HCT116 (cell line): Measurements from ENCODE around the gene INPP5K. TPM values are rescaled to one million over a fixed set of nuclear protein-coding genes. Genes with fewer than 3 reads are reported as not detected.

Source experiments
- ATAC-seq: fragments of 200-7000 bp; cut with Tn5 transposase; 2 replicates; pipeline ENCODE4 v1.9.1; 2020; ENCODE audit warnings: mild to moderate bottlenecking, moderate library complexity
- BruUV-seq: library from RNA; stranded (reverse); fragments of 400-500 nt; replicated peaks from 2 replicates; lab custom pipeline; 2021; lab: Mats Ljungman, UMichigan
- CTCF ChIA-PET: fragments of 300-600 bp; sonication (Branson Sonifier 250); formaldehyde crosslinking; loops from one replicate; lab custom pipeline; 2021; ENCODE audit warnings: antibody characterized with exemption; lab: Charles Lee
- POLR2A ChIA-PET: fragments of 300-600, 350-600 bp; sonication (Branson Sonifier 250); formaldehyde crosslinking; loops from one replicate; lab custom pipeline; 2021; ENCODE audit warnings: antibody characterized with exemption; lab: Charles Lee
- RAD21 ChIA-PET, 2 experiments: fragments of 300-600 bp; sonication (Branson Sonifier 250); formaldehyde crosslinking; loops; one replicate each; lab custom pipeline; 2023; ENCODE audit warnings: low total read pairs in 2 of 2; ENCODE audit not compliant: uncharacterized antibody in 2 of 2, unreplicated experiment in 2 of 2, low non-redundant PET in 1 of 2; lab: Charles Lee
- DNase-seq: peaks from one replicate; pipeline ENCODE4 v3.0.0-alpha.2; 2010; ENCODE audit warnings: low read depth, low spot score
- H2AFZ ChIP-seq: fragments of 200-600 bp; shearing (Covaris generic), sonication (generic); 2 replicates; pipeline ENCODE4 v1.6.1; 2017; ENCODE audit warnings: low read depth, mixed run types, mixed read lengths, antibody characterized with exemption, low read length; ENCODE audit not compliant: poor library complexity, severe bottlenecking
- H3K27ac ChIP-seq: 2 replicates; pipeline ENCODE4 v1.5.1; 2012; ENCODE audit warnings: low read depth, low read length
- H3K27me3 ChIP-seq: fragments of 200-600 bp; sonication (generic); 2 replicates; pipeline ENCODE4 v1.6.1; 2016; ENCODE audit warnings: mixed run types, low read length, mixed read lengths; ENCODE audit not compliant: insufficient read depth
- H3K36me3 ChIP-seq, 2 experiments: fragments of 200-500 bp in 1 of 2; fragments of 200-600 bp in 1 of 2; sonication (Bioruptor generic) in 1 of 2; sonication (generic) in 1 of 2; 2 replicates each; pipeline versions ENCODE4 v1.5.1 to v1.6.1; 2014 to 2016; ENCODE audit warnings: low read length in 2 of 2, inconsistent platforms in 1 of 2, mixed read lengths in 1 of 2, mixed run types in 1 of 2; ENCODE audit not compliant: insufficient read depth in 2 of 2, control insufficient read depth in 1 of 2
- H3K4me1 ChIP-seq, 2 experiments: fragments of 200-600 bp in 1 of 2; sonication (generic) in 1 of 2; 2 replicates each; pipeline versions ENCODE4 v1.5.1 to v1.6.1; 2012 to 2017; ENCODE audit warnings: low read length in 2 of 2, inconsistent platforms in 1 of 2, mild to moderate bottlenecking in 1 of 2, mixed read lengths in 1 of 2, mixed run types in 1 of 2, moderate library complexity in 1 of 2; ENCODE audit not compliant: insufficient read depth in 2 of 2, control insufficient read depth in 1 of 2
- H3K4me2 ChIP-seq: fragments of 200-600 bp; sonication (generic); 2 replicates; pipeline ENCODE4 v1.6.1; 2017; ENCODE audit warnings: mixed run types, low read length, mixed read lengths
- H3K4me3 ChIP-seq, 2 experiments: fragments of 200-600 bp in 1 of 2; sonication (generic) in 1 of 2; replicated peaks in 1 of 2; 2 replicates each; pipeline ENCODE4 v1.5.1; 2011 to 2016; ENCODE audit warnings: low read length in 2 of 2, control low read depth in 1 of 2, low read depth in 1 of 2, mild to moderate bottlenecking in 1 of 2, mixed read lengths in 1 of 2, mixed run types in 1 of 2
- H3K79me2 ChIP-seq: fragments of 200-600 bp; sonication (generic); 2 replicates; pipeline ENCODE4 v1.6.1; 2017; ENCODE audit warnings: mild to moderate bottlenecking, mixed run types, low read length, moderate library complexity, mixed read lengths; ENCODE audit not compliant: insufficient read depth
- H3K9ac ChIP-seq: fragments of 200-600 bp; sonication (generic); 2 replicates; pipeline ENCODE4 v1.6.1; 2016; ENCODE audit warnings: low read length, mixed read lengths
- H3K9me2 ChIP-seq: fragments of 200-600 bp; sonication (generic), shearing (Covaris generic); 2 replicates; pipeline ENCODE4 v1.6.1; 2017; ENCODE audit warnings: mixed run types, mild to moderate bottlenecking, moderate library complexity; ENCODE audit not compliant: insufficient read depth
- H3K9me3 ChIP-seq, 2 experiments: fragments of 200-500 bp in 1 of 2; fragments of 200-600 bp in 1 of 2; sonication (Bioruptor generic) in 1 of 2; sonication (generic) in 1 of 2; 2 replicates each; pipeline ENCODE4 v1.6.1; 2014 to 2017; ENCODE audit warnings: low read length in 2 of 2, mixed read lengths in 2 of 2, inconsistent platforms in 1 of 2, low read depth in 1 of 2, mild to moderate bottlenecking in 1 of 2, mixed run types in 1 of 2, moderate library complexity in 1 of 2; ENCODE audit not compliant: control insufficient read depth in 1 of 2, insufficient read depth in 1 of 2
- H4K20me1 ChIP-seq: fragments of 200-600 bp; sonication (generic), shearing (Covaris generic); 2 replicates; pipeline ENCODE4 v1.6.1; 2017; ENCODE audit warnings: mixed run types, mild to moderate bottlenecking, moderate library complexity; ENCODE audit not compliant: insufficient read depth
- CTCF ChIP-seq, 3 experiments: fragments of 200-600 bp in 1 of 3; sonication (generic) in 1 of 3; IDR thresholded peaks in 2 of 3; conservative IDR thresholded peaks in 1 of 3; 2 replicates each; pipeline ENCODE4 v1.5.1; 2012 to 2017; ENCODE audit warnings: low read depth in 2 of 3, low read length in 2 of 3, antibody characterized with exemption in 1 of 3, borderline replicate concordance in 1 of 3, control low read depth in 1 of 3, mild to moderate bottlenecking in 1 of 3, mixed read lengths in 1 of 3, mixed run types in 1 of 3, moderate library complexity in 1 of 3; ENCODE audit not compliant: insufficient read depth in 1 of 3
- ELF1 ChIP-seq: IDR thresholded peaks from 2 replicates; pipeline ENCODE4 v1.6.1; 2012; ENCODE audit warnings: low read depth, borderline replicate concordance
- EZH2 ChIP-seq: fragments of 200-600 bp; sonication (generic); IDR thresholded peaks from 2 replicates; pipeline ENCODE4 v1.6.1; 2017; ENCODE audit warnings: antibody characterized with exemption, mixed run types
- EZH2phosphoT487 ChIP-seq: fragments of 200-600 bp; IDR thresholded peaks from 2 replicates; pipeline ENCODE4 v1.6.1; 2018; ENCODE audit warnings: antibody characterized with exemption, borderline replicate concordance
- FOSL1 ChIP-seq: IDR thresholded peaks from 2 replicates; pipeline ENCODE4 v1.6.1; 2012; ENCODE audit warnings: low read depth
- JUND ChIP-seq: IDR thresholded peaks from 2 replicates; pipeline ENCODE4 v1.6.1; 2012
- MAX ChIP-seq: IDR thresholded peaks from 2 replicates; pipeline ENCODE4 v1.6.1; 2012
- POLR2AphosphoS5 ChIP-seq: IDR thresholded peaks from 2 replicates; pipeline ENCODE4 v1.6.1; 2011; ENCODE audit warnings: mild to moderate bottlenecking, low read depth, low read length, moderate library complexity
- RAD21 ChIP-seq: IDR thresholded peaks from 2 replicates; pipeline ENCODE4 v1.6.1; 2012; ENCODE audit warnings: low read depth, mild to moderate bottlenecking
- REST ChIP-seq: IDR thresholded peaks from 2 replicates; pipeline ENCODE4 v1.6.1; 2012; ENCODE audit warnings: low read depth
- SIN3A ChIP-seq: IDR thresholded peaks from 2 replicates; pipeline ENCODE4 v1.6.1; 2012; ENCODE audit warnings: low read depth
- YY1 ChIP-seq: IDR thresholded peaks from 2 replicates; pipeline ENCODE4 v1.6.1; 2011; ENCODE audit warnings: low read length, low read depth, moderate library complexity, mild to moderate bottlenecking; ENCODE audit not compliant: insufficient replicate concordance; ENCODE audit errors: extremely low read depth
- ZBTB33 ChIP-seq: IDR thresholded peaks from 2 replicates; pipeline ENCODE4 v1.6.1; 2011; ENCODE audit warnings: mild to moderate bottlenecking, low read length, moderate library complexity; ENCODE audit not compliant: insufficient replicate concordance; ENCODE audit errors: extremely low read depth
- ZNF274 ChIP-seq: fragments of 200-500 bp; sonication (Bioruptor generic); IDR thresholded peaks from 2 replicates; pipeline ENCODE4 v1.6.1; 2014; ENCODE audit warnings: mild to moderate bottlenecking, low read depth, low read length, inconsistent platforms
- intact Hi-C: fragments of 100-400 bp; cut with micrococcal nuclease; formaldehyde crosslinking; loops from 2 replicates; pipeline ENCODE4 v1.10.0; 2022
- total RNA-seq: library from RNA; stranded (reverse); gene quantifications from one replicate; pipeline ENCODE4 v1.2.1, GENCODE V29; 2021; ENCODE audit not compliant: unreplicated experiment
- TF ChIP-seq, protein P1 (sequence below): IDR thresholded peaks from 2 replicates; pipeline ENCODE4 v1.6.1; 2012

INPP5K gene
- total RNA-seq, 1 experiment from 2014 or later, result 25.6 TPM

DNA sequence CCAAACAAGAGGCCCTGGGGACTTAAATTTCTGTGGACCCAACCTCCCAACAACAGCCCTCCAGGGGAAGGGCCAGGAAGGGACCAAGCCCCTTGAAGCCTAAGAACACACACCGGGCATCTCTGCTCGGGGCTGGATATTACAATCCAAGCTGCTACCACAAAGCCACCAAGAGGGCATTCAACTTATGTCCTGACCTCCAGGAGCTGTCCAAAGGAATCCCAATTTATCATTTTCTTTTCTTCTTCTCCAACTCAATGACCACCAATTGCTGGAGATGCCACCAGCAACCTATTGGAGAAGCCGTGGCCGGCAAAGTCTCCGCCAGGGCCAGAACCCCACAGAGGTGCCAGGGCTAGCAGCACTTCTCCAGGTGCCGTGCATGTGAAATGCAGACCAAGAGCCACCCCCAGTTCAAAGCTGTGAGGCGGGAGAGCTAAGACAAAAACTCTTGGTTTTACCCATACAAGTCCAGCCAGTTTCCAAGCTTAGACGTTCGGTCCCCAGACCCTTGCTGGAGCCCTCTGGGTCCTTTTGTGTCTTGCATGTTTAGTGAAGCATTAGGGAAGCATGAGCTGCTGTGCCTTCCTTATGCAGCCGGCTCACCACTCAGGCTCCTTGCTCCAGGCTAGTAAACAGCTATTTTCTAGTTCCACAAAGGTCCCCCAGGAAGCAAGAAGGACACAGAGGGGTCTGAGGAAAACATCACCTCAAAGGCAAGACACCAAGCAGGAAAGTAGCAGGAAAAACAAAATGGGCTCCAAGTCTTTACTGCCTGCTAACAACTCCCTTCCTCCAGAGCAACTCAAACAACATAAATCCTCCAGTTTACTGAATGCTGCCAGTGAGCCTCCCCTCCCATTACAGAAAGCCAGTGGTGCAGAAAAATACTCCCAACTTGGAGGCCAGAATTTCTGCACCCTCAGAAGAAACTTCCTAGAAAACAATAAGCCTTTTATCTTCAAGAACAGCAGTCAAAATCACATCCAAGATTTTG, 42.9 kb upstream of the INPP5K start (continued):
- TF ChIP-seq CTCF (IDR thresholded peaks at IDR 0.05 in 2 of 3, conservative IDR thresholded peaks at IDR 0.05 in 1 of 3; ENCODE audit: borderline replicate concordance in 1 of 3, insufficient read depth in 1 of 3, low read depth in 2 of 3, low read length in 2 of 3), result no peak

- Histone ChIP-seq H3K9me2 (no peaks in the 10 kb centered on the region), H3K27ac (no peak overlapping the region), H3K4me2 (no peak overlapping the region), H3K9me3 (no peaks in the 10 kb centered on the region), H3K36me3 (peaks cover 7 to 30% of the 10 kb centered on the region in 2 experiments; a peak in 2 of 4 replicates), H3K79me2 (peaks cover 85% of the 10 kb centered on the region), H3K4me3 (no peak overlapping the region), H3K9ac (no peak overlapping the region), H2AFZ (no peak overlapping the region), H3K27me3 (no peaks in the 10 kb centered on the region), H4K20me1 (peaks cover 6% of the 10 kb centered on the region; the same call in 1 of the 2 replicates), H3K4me1 (peaks cover 5 to 22% of the 10 kb centered on the region in 2 experiments; a peak in 3 of 4 replicates)
- ChIA-PET RAD21 (no interaction called here), CTCF (no interaction called here), POLR2A (no interaction called here)
- no peak for DNase-seq
- intact Hi-C loops, result no loop called here
- TF ChIP-seq MAX, result no peak
- no peak for TF ChIP-seq ELF1
- TF ChIP-seq, protein P1, sequence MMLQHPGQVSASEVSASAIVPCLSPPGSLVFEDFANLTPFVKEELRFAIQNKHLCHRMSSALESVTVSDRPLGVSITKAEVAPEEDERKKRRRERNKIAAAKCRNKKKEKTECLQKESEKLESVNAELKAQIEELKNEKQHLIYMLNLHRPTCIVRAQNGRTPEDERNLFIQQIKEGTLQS, result no peak
- no peak for TF ChIP-seq EZH2
- TF ChIP-seq YY1, result no peak
- TF ChIP-seq SIN3A, result no peak
- TF ChIP-seq ZBTB33, result no peak
- TF ChIP-seq RAD21, result no peak
- TF ChIP-seq REST, result no peak
- no peak for TF ChIP-seq EZH2phosphoT487
- no peak for TF ChIP-seq POLR2AphosphoS5
- no peak for TF ChIP-seq FOSL1
- no peak for TF ChIP-seq ZNF274
- TF ChIP-seq JUND, result no peak
- ATAC-seq, result no peak
- no TSS peak for BruUV-seq
Observed at GRCh38 chr17:1558401-1558800, 42.0 kb upstream of the INPP5K start.
